ENCODE results near the gene WSCD2.

The WSCD2 gene

DNA sequence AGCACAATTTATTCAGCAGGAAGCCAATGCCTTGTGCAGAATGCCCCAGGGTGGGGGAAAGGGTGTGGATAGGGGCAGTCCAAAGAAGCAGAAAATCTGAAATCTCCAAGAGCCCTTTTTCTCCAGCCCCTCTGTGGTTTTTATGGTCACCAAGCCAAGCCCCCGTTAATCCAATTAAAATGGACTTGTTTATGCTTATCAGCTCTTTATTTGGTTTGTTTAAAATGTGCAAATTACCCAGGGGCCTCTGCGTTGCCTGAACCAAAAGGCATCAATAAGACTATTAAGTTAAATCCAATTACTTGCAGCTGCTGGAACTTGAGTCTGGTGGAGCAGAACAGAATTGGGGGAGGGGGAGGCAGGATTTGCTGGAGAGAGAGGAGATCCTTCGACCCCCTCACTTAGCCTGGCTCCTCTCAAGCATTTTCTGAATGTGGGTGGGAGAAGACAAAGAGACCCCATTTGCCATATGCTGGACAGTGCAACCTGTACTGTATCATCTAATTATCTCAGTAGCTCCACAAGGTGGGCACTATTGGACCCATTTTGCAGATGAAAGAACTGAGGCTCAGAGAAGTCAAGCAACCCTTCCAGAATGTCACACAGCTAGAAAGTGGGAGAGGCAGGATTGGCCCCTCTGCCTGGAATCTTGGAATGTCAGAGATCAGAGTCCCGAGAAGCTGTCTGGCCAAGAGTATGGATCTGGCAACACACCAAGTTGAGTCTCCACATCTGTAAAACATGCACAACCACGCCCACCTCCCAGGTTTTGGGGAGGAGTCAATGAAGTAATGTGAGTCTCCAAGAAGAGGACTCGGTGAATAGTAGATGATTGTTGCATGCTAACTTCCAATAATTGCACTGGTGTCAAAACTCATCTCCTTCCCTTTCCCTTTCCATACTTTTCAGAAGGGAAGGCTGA, 143.1 kb downstream of the WSCD2 start:
- DNase-seq = no peak

DNA sequence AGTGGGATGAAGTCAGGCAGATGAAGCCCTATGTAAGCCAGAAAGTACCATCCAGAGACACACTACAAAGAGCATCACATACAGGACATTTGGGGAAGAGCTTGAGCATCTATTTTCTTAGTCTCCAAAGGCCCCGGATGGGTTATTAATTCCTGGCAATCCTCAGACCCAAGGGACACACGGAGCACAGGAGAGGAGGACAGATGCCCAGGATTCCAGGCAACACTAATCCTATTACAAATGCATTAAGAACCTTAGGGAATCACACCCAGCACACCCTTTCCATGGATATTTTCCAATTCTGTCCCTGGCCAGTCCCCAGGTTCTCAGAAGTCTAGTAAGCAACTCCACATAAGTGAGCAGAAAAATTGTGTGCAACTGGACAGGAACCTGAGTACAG, 144.1 kb downstream of the WSCD2 start:
- no peak for DNase-seq

DNA sequence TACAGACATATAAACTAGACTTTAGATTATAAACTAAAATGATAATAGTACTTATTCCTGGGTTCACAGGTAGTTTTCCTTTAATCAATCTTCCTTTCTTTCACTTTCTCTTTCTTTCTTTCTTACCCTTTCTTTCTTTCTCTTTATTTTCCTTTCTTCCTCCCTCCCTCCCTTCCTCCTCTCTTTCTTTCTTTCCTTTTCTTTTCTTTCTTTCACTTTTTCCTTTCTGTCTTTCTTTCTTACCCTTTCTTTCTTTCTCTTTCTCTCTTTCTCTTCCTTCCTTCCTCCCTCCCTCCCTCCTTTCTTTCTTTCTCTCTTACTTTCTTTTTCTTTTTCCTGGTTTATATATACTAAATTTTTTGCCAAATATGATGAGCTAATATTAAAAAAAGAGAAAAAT, 148.5 kb downstream of the WSCD2 start:
- no peak for DNase-seq

DNA sequence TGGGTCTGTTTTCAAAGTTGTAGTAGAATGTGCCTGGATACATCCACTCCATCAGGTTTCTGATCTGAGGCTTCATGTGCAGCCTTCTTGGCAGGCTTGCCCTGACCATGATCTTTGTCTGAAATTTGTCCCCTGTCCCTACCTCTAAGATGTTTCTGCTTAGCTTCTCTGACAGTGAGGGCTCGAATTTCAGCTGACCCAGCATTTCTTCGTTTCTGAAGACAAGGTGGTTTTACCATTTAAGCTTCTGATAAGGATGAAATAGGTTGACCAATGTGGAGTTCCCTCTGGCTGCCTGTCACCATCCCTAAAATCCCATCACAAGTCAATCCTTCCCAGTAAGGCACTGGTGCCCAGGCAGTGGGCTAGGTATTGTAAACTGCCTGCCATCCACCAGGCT, 153.1 kb downstream of the WSCD2 start:
- DNase-seq = no peak

DNA sequence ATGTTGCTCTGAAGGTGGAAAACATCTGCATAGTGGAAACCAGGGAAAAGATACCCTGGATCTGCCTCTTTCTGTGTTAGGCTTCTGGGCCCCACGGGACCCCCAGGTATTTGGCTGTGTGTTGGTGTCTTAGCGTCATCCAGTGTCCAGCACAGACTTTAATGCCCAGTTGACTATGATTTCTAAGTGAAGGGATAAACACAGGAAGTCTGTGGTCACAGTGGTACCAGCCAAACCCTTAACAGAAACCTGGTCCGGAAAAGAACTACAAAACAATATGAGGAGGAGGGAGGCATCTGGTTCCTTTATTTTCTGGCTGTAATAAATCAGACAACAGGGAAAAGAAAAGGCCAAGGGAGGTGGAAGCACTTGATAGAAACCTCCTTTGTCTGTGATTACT, 153.6 kb downstream of the WSCD2 start:
- DNase-seq = no peak

DNA sequence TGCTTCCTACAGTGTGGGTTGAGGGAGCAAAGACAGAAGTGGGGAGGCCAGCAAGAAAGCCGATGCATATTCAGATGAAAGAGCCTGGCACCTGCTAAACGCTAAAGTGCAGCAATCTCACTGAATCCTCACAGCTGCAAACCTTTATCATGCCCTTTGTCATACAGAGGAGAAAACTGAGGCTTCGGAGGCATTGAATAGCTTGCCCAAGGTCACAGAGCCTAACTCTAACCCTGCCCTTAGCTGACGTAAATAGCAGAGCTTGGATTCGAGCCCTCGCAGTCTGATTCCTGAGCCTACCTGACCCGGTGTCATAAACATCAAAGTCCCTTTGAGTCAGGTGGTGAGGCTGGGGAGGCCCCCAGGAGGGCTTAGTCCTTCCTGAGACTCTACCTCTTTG, 155.1 kb downstream of the WSCD2 start:
- no peak for DNase-seq

DNA sequence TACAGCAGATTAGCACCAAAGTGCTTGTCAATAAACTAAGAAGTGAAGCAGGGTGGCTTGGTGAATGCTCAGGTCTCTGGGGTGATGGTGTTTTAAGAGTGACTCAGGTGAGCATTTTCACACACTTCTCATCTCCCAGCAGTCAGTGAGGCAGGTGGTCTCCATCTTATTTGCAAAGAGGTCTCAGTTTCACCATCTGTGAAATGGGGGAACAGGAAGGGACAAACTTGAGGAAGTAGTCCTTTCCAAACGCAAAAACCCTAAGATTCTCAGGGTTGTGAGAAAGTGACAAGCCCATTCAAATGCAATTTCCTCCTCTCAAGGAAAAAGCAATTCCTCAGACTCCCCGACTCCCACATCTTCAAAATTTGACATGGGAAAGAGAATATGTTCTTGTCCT, 155.9 kb downstream of the WSCD2 start:
- no peak for DNase-seq

DNA sequence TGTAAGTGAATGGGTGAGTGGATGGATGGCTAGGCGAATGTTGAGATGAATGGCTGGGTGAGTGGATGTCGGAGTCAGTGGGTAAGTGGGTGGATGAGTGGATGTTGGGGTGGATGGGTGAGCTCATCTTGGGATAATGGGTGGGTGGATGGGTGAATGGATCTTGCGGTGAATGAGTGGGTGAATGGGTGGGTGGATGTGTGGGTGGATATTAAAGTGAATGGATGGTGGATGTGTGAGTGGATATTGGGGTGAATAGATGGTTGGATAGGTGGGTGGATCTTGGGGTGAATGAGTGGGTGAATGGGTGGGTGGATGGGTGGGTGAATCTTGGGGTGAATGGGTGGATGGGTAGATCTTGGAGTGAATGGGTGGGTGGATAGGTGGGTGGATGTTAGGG, 158.1 kb downstream of the WSCD2 start:
- no peak for DNase-seq

DNA sequence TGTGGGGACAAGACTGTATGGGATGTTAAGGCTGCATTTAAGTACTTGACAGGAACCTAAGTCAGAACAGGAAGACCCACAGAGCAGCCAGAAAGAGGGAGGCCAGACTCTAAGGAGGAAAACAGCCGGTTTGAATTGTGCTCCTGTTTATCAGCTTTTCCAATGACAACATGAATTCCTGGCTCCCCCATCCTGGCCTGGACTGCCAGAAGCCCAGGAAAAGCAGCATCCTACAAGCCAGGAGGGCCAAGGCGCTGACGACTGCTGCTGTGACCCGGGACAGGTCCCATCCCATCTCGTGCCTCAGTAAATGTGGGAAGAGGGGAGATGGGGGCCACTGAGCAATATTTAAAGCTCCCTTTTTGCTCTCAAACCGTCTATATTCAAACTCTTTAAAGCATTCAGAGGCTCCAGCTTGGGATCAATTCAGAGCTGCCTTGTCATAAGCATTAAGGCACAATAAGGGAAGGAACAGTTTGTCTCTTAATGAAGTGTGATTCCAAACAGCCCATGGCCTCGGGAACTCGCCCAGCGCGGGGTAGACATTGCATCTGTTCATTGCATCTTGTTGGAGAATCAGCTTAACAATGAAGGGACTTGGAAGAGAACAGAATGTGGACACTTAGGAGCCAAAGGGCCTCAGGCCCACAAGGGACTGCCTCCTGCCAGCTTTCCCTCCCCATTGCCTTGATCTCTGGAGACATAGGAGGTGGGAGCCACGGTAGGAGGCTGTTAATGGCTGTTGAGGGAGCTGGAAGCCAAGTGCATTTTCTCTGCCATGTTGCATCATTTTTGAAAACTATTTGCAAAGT, 160.5 kb downstream of the WSCD2 start:
- no peak for DNase-seq

DNA sequence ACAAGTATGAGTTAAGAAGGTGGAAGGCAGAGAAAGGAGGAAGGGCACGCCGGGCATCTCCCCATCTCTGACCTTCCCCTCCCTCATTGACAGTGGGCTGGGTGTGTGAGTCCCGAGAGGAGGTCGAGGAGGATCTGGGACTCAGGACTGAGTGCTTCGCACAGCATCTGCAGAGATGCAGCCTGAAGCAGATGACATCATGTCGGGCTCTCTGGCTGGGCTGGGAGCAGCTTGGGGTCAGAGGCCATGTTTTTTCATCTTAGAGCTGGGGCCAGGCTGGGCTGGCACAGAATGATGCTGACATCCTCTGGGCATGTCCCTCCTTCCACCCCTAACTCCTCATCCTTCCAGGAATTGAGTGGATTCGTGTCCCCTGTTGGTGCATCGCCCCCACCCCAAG, 166.6 kb downstream of the WSCD2 start:
- DNase-seq = no peak

DNA sequence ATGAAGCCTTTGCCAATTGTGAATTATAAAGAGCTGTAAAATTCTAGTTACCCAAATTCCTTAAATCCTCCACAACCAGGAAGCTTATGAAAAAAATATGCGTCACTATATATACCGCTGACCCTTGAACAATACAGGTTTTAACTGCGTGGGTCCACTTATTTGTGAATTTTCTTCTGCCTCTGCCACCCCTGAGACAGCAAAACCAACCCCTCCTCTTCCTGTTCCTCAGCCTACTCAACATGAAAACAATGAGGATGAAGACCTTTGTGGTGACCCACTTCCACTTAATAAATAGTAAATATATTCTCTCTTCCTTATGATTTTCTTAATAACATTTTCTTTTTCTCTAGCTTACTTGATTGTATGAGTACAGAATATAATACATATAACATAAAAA, 167.9 kb downstream of the WSCD2 start:
- DNase-seq = no peak

DNA sequence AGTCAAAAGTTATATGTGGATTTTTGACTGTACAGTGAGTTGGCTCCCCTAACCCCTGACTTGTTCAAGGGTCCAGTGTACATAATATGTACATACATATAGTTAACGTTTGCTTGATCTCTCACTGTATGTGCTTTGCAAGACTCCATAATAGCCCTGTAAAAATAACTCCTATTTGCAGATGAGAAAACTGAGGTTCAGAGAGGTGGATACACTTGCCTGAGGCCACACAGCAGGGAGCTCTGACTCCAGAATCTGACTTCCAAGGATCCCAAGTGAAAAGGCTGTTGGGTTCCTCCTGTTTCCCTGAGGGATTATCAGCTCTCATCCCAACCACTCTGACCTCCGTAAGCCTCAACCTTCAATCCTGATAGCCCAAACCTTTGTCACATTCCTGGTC, 168.3 kb downstream of the WSCD2 start:
- DNase-seq = no peak

DNA sequence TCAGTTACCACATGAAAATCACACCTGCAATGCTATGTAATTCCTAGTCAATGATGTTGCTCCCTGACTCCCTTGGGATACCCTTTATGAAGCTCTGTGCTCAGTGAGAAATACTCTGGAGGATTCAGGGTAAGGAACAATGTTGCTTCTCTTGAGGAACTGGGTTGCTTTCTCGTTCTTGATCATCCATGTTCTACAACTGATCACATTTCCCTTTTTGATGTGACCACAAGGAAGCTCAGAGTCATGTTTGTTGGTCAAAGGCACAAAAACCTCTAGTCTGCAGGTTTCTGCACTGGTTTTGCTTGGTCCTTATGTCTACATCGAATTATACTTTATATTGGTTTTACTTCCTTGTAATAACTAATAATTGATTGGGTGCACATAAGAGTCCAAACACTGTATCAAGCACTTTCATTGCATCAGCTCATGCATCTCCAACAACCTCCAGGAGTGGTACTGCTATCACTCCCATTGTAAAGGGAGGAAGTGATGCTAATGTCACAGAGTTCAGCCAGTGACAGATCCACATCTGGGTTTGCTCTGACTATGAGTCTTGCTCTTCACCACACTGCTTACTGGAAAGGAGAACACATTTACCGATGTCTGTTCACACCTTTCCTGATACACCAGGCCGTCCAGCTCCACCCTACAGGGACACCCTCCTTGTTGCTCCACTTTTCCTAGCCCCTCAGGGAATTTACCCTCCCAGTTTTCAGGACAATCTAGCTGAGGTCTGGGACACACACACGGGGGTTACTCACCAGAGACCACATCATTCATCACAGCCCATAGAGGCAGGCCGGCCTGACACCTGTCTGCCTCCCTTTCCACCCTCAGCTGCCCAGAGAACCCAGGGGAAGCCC, 169.0 kb downstream of the WSCD2 start:
- no peak for DNase-seq

DNA sequence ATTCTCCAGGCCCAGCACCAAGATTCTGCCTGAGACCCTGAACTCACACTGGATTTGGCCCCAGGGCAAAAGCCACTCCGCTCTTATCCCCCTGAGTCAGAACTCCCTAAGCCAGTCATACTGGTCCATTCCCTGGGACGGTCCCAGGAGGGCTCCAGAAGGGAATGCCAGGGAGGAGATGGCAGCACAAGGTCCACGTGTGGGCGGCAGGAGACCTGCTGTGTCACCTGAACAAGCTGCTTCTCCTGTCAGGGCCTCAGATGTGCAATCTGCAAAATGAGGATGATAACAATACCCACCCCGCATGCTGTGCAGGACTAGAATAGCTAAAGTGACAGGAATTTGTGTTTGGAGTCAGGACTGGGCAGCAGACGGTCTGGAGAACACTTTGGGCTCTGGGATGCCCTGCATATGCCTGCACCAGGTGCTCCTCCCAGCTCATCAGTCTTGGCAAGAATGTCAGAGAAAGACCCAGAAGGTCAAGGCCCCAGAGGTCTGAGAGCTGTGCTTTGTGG, 169.7 kb downstream of the WSCD2 start:
- DNase-seq = no peak

DNA sequence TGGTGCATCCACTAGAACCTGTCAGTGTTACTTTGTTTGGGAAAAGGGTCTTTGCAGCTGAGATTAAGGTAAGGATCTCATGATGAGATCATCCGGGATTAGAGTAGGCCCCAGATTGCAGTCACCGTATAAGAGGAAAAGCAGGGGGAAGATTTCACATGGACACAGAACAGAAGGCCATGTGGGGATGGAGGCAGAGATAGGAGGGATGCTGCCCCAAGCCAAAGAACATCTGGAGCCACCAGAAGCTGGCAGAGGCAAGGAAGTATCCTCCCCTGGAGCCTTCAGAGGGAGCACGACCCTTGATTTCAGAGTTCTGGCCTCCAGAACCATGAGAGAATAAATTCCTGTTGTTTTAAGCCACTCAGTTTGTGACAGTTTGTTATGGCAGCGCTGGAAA, 170.4 kb downstream of the WSCD2 start:
- DNase-seq = no peak
